Activated CD4-positive, alpha-beta T cell treated with anti-CD3 and anti-CD28 coated beads, Interleukin-2, amount 10 ng/mL, durations not matched to agents 24 days and 14 days (primary cell): ENCODE results near the gene TCL1A. TPM values are rescaled to one million over a fixed set of nuclear protein-coding genes. Genes with fewer than 3 reads are reported as not detected.

ENCODE experiments used
- DNase-seq: peaks from one replicate; pipeline ENCODE4 v3.0.0; 2022
- H3K27ac Mint-ChIP-seq: one replicate; pipeline ENCODE4 v1.8.0; 2022; ENCODE audit warnings: mild to moderate bottlenecking, mixed read lengths
- H3K27me3 Mint-ChIP-seq: one replicate; pipeline ENCODE4 v1.8.0; 2022; ENCODE audit warnings: mixed read lengths
- H3K36me3 Mint-ChIP-seq: one replicate; pipeline ENCODE4 v1.8.0; 2022; ENCODE audit warnings: low read depth, mild to moderate bottlenecking, mixed read lengths
- H3K4me1 Mint-ChIP-seq: one replicate; pipeline ENCODE4 v1.8.0; 2021; ENCODE audit warnings: mixed read lengths
- H3K4me3 Mint-ChIP-seq: one replicate; pipeline ENCODE4 v1.8.0; 2022; ENCODE audit warnings: mild to moderate bottlenecking, moderate library complexity, mixed read lengths
- H3K9me3 Mint-ChIP-seq: one replicate; pipeline ENCODE4 v1.8.0; 2021; ENCODE audit warnings: mixed read lengths
- intact Hi-C: fragments of 100-400 bp; cut with micrococcal nuclease; formaldehyde crosslinking; loops from one replicate; pipeline ENCODE4 v1.15.1; 2023
- total RNA-seq: library from RNA; stranded (reverse); gene quantifications from 2 replicates; pipeline ENCODE4 v1.2.3, GENCODE V29; 2022

TCL1A gene
- total RNA-seq, 1 donor from 2014 or later, result not detected

GRCh38 chr14:95727056-95727700, 13.3 kb upstream of the TCL1A start:
- Mint-ChIP-seq H3K9me3 (no peaks in the 10 kb centered on the region), H3K27ac (no peak overlapping the region), H3K4me1 (no peaks in the 10 kb centered on the region), H3K4me3 (no peak overlapping the region), H3K27me3 (peaks cover 11% of the 10 kb centered on the region), H3K36me3 (no peaks in the 10 kb centered on the region)
- intact Hi-C loops, result no loop called here
- no peak for DNase-seq

GRCh38 chr14:95725685-95726336, 11.9 kb upstream of the TCL1A start:
- no peak for DNase-seq
- H3K27me3 Mint-ChIP-seq, result peaks cover 10% of the 10 kb centered on the region
- intact Hi-C loops, result no loop called here
- no peaks in the 10 kb centered on the region for H3K4me1 Mint-ChIP-seq
- H3K36me3 Mint-ChIP-seq, result no peaks in the 10 kb centered on the region
- H3K4me3 Mint-ChIP-seq, result no peak overlapping the region
- H3K9me3 Mint-ChIP-seq, result no peaks in the 10 kb centered on the region
- H3K27ac Mint-ChIP-seq, result no peak overlapping the region

DNA sequence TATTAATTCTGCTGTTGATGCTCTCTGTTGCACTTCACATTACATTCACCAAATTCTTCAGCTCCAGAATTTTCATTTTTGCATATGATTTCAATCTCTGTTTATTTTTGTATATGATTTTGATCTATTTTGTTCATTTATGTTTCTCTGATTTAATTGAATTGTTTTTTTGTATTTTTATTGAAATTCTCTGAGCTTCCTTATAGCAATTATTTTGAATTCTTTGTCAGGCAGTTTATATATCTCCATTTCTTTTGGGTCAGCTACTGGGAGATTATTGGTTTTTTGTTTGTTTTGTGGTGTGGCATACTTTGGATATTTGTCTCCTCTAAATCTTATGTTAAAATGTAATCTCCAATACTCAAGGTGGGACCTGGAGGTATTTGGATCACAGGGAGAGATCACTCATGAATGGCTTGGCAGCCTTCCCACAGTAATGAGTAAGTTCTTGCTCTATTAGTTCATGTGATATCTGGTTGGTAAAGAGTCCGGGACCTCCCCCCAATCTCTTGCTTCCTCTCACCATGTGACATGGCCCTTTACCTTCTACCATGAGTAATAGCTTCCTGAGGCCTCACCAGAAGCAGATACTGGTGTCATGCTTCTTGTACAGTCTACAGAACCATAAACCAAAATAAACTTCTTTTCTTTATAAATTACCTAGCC, 8.7 kb upstream of the TCL1A start:
- no peaks in the 10 kb centered on the region for H3K36me3 Mint-ChIP-seq
- no peaks in the 10 kb centered on the region for H3K9me3 Mint-ChIP-seq
- H3K4me1 Mint-ChIP-seq, result no peaks in the 10 kb centered on the region
- intact Hi-C loops, result no loop called here
- DNase-seq, result no peak
- no peak overlapping the region for H3K4me3 Mint-ChIP-seq
- H3K27me3 Mint-ChIP-seq, result peaks cover 18% of the 10 kb centered on the region
- no peak overlapping the region for H3K27ac Mint-ChIP-seq

DNA sequence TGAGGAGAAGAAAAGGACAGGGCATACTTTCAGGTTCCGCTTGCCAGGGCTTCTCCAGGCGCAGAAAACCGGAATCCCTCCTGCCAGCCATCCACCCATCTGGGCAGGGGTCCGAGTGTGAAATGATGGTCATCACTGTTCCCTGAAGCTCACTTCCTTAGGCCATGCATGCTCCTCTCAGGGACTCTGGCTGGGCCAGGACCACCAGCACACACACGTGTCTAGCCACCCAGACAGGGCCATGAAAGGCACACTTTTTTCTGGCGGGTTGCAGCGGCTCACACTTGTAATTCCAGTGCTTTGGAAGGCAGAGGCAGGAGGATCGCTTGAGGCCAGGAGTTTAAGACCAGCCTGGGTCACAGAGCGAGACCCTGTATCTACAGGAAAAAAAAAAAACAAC, 1.5 kb downstream of the TCL1A start:
- H3K27me3 Mint-ChIP-seq, result peaks cover 16% of the 10 kb centered on the region

GRCh38 chr14:95711476-95712176, 2.3 kb downstream of the TCL1A start:
- no peak overlapping the region for H3K4me3 Mint-ChIP-seq
- no peak for DNase-seq
- no peak overlapping the region for H3K27ac Mint-ChIP-seq
- no peaks in the 10 kb centered on the region for H3K4me1 Mint-ChIP-seq
- peaks cover 13% of the 10 kb centered on the region for H3K27me3 Mint-ChIP-seq
- H3K36me3 Mint-ChIP-seq, result no peaks in the 10 kb centered on the region
- no peaks in the 10 kb centered on the region for H3K9me3 Mint-ChIP-seq
- intact Hi-C loops, result no loop called here

More for the DNA sequence above, 1.5 kb downstream of the TCL1A start:
- Mint-ChIP-seq H3K9me3 (no peaks in the 10 kb centered on the region), H3K27ac (no peak overlapping the region), H3K4me3 (no peak overlapping the region), H3K36me3 (no peaks in the 10 kb centered on the region), H3K4me1 (no peaks in the 10 kb centered on the region)
- intact Hi-C loops, result no loop called here
- no peak for DNase-seq

DNA sequence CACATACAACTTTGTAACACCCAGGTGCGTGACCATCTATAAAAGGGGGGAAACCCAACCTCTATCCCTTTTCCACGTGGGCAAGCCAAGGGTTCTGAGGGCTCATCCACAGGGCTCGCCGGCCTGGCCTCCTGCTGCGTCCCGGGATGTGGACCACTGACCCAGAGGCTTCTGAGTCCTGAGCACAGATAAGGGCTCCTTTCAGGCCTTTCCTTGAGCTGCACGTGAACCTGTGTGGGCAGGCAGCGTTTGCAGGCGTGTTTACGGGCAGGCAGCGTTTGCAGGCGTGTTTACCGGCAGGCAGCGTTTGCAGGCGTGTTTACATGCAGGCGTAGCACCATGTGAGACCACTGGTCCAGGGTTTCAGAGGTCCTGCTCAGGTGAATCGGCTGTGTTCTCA, 3.8 kb downstream of the TCL1A start:
- peaks cover 10% of the 10 kb centered on the region for H3K27me3 Mint-ChIP-seq
- H3K9me3 Mint-ChIP-seq, result no peaks in the 10 kb centered on the region
- no peaks in the 10 kb centered on the region for H3K4me1 Mint-ChIP-seq
- no peak overlapping the region for H3K27ac Mint-ChIP-seq
- no peak overlapping the region for H3K4me3 Mint-ChIP-seq
- intact Hi-C loops, result no loop called here
- DNase-seq, result no peak
- no peaks in the 10 kb centered on the region for H3K36me3 Mint-ChIP-seq

- intact Hi-C loops, result no loop called here
- peaks cover 9% of the 10 kb centered on the region for H3K27me3 Mint-ChIP-seq
- no peak overlapping the region for H3K27ac Mint-ChIP-seq
- DNase-seq, result no peak
- no peaks in the 10 kb centered on the region for H3K4me1 Mint-ChIP-seq
- no peaks in the 10 kb centered on the region for H3K9me3 Mint-ChIP-seq
- H3K36me3 Mint-ChIP-seq, result no peaks in the 10 kb centered on the region
- no peak overlapping the region for H3K4me3 Mint-ChIP-seq
Observed at GRCh38 chr14:95707327-95707726, 6.6 kb downstream of the TCL1A start.

- Mint-ChIP-seq H3K4me1 (no peaks in the 10 kb centered on the region), H3K9me3 (no peaks in the 10 kb centered on the region), H3K4me3 (no peak overlapping the region), H3K36me3 (no peaks in the 10 kb centered on the region), H3K27ac (no peak overlapping the region), H3K27me3 (peaks cover 17% of the 10 kb centered on the region)
- intact Hi-C loops, result no loop called here
- DNase-seq, result no peak
Observed at GRCh38 chr14:95705518-95705917, 8.4 kb downstream of the TCL1A start.

DNA sequence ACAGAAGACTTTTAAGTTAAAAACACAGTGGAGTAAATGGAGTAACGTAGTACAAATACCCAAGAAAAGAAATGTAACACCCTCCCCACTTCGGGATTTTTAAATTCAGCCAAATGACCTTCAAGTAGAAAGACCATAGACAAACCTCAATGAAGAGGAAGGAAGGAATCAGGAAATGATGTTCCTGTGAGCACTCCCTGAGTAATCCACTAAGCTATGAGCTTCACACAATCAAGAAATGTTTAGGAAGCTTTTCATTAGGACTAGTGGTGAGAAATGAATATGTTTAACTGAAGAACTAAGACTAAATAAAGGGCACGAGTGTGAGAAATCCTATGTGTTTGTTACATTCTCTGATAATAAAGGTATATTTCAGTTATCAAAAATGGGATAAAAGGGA, 10.1 kb downstream of the TCL1A start:
- no peaks in the 10 kb centered on the region for H3K9me3 Mint-ChIP-seq
- H3K36me3 Mint-ChIP-seq, result no peaks in the 10 kb centered on the region
- H3K4me1 Mint-ChIP-seq, result peaks cover 5% of the 10 kb centered on the region
- no peak overlapping the region for H3K4me3 Mint-ChIP-seq
- intact Hi-C loops, result no loop called here
- DNase-seq, result no peak
- H3K27me3 Mint-ChIP-seq, result peaks cover 30% of the 10 kb centered on the region
- H3K27ac Mint-ChIP-seq, result no peak overlapping the region

DNA sequence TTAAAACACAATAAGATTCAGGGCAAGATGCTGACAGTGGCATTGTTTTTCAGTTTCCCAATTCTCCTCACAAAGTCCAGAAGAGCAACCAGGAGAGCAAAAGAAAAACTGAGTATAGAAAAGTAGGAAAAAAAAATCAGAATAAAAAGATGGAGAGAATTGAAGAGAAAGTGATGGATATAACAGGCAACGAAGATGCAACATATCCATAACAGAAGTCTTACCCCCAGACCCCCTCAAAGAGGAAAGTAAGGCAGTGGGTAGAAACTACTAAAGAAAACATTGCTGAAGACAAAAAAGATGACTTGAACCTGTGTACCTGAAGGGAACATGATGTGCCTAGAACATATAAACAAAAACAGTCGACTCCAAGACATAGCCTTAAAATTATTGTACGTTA, 10.6 kb downstream of the TCL1A start:
- Mint-ChIP-seq H3K4me1 (peaks cover 5% of the 10 kb centered on the region), H3K27ac (no peak overlapping the region), H3K4me3 (no peak overlapping the region), H3K27me3 (peaks cover 32% of the 10 kb centered on the region), H3K36me3 (no peaks in the 10 kb centered on the region), H3K9me3 (no peaks in the 10 kb centered on the region)
- no peak for DNase-seq
- intact Hi-C loops, result no loop called here

DNA sequence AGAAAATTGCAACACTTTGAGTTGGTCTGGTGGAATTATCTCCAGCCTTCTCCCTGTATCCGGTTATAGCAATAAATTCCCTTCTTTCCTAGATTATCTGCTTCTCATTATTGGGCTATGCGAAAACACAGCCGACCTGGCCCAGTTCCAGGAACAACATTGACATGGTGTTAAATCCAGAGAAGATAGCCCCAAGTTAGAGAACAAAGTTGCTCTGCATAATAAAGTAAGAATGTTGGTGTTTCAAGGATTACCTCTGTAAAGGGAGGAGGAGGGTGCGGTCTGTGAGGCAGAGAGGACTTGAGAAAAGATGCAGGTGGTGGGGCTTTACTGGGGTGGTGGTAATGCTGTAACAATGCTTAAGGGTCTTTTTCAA, 12.1 kb downstream of the TCL1A start:
- intact Hi-C loops, result no loop called here
- no peak for DNase-seq
- Mint-ChIP-seq H3K4me3 (no peak overlapping the region), H3K27ac (no peak overlapping the region), H3K27me3 (peaks cover 39% of the 10 kb centered on the region), H3K4me1 (peaks cover 5% of the 10 kb centered on the region), H3K36me3 (no peaks in the 10 kb centered on the region), H3K9me3 (no peaks in the 10 kb centered on the region)

GRCh38 chr14:95700221-95700976, 13.5 kb downstream of the TCL1A start:
- no peak overlapping the region for H3K4me3 Mint-ChIP-seq
- no peaks in the 10 kb centered on the region for H3K36me3 Mint-ChIP-seq
- no peaks in the 10 kb centered on the region for H3K9me3 Mint-ChIP-seq
- H3K27me3 Mint-ChIP-seq, result peaks cover 41% of the 10 kb centered on the region
- H3K27ac Mint-ChIP-seq, result no peak overlapping the region
- intact Hi-C loops, result no loop called here
- peaks cover 5% of the 10 kb centered on the region for H3K4me1 Mint-ChIP-seq
- DNase-seq, result no peak

GRCh38 chr14:95699412-95699811, 14.5 kb downstream of the TCL1A start:
- Mint-ChIP-seq H3K27ac (no peak overlapping the region), H3K4me3 (no peak overlapping the region), H3K4me1 (peaks cover 5% of the 10 kb centered on the region), H3K36me3 (no peaks in the 10 kb centered on the region), H3K27me3 (peaks cover 39% of the 10 kb centered on the region), H3K9me3 (no peaks in the 10 kb centered on the region)
- intact Hi-C loops, result no loop called here
- DNase-seq, result no peak
